GM20000 (cell line): ENCODE measurements around the gene ZBTB21.

ENCODE experiments used
- DNase-seq: peaks from one replicate; pipeline ENCODE4 v3.0.0; 2012; ENCODE audit warnings: low spot score
- CTCF ChIP-seq: IDR thresholded peaks from 2 replicates; pipeline ENCODE4 v1.5.1; 2012; ENCODE audit warnings: mild to moderate bottlenecking, control low read depth; ENCODE audit errors: extremely low read depth, missing control alignments

The ZBTB21 gene

DNA sequence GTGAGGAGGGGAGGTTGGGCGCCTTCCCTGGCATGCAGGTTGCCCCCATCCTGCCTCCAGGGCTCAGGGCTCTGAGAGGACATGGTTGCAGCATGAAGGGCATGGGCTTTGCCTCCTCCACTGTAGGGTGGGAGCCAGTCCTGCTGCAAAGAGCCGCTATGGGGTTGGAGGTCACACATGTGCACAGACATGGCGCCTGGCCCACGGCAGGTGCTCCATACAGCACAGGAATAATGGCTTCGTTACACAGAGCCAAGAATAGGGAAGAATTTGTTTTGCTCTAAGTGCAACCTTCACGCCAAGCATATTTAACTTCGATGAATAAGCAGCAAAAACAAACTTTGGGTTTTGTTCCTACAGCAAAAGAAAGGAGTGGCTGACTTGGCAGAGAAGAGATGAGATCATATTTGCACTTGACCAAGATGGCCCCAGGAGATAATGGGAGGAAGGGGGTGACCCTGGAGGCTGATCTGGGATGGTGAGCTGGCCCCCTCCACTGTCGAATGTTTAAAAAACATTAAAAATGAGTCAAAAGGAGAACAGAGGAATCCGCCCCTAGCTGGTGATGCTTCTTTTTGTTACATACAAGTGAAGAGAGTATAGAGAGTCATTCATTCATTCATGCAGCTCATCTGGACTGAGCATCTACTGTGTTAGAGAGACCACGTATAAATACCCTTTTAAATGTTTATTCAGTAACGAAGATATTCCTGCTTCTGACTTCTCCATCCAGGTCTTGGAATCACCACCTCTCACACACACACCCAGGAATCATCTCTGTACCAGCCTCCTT is 43.9 kb downstream of the ZBTB21 start:
- TF ChIP-seq CTCF: no peak
- DNase-seq: no peak

- TF ChIP-seq CTCF: no peak
- no peak for DNase-seq
Observed at GRCh38 chr21:41965461-41966013, 44.6 kb downstream of the ZBTB21 start.

DNA sequence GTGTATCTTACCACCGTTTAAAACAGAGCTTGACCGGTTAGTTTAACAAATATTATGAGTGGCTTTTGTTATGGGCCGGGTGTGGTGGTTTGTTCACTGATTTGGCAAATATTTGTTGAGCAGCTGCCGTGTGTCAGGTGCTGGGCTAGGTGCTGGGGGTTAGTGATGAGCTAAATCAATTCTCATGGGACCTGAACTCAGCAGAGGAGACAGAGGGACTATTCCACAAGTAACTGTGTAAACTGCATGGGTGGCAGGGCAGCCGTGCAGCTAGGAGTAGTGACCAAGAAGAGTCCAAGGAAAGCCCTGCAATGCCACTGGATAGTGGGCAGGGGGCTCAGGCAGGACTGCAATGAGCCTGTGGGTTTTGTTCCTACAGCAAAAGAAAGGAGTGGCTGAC is 45.1 kb downstream of the ZBTB21 start:
- no peak for TF ChIP-seq CTCF
- no peak for DNase-seq

GRCh38 chr21:41964171-41964570 is 46.0 kb downstream of the ZBTB21 start:
- no peak for DNase-seq
- no peak for TF ChIP-seq CTCF

DNA sequence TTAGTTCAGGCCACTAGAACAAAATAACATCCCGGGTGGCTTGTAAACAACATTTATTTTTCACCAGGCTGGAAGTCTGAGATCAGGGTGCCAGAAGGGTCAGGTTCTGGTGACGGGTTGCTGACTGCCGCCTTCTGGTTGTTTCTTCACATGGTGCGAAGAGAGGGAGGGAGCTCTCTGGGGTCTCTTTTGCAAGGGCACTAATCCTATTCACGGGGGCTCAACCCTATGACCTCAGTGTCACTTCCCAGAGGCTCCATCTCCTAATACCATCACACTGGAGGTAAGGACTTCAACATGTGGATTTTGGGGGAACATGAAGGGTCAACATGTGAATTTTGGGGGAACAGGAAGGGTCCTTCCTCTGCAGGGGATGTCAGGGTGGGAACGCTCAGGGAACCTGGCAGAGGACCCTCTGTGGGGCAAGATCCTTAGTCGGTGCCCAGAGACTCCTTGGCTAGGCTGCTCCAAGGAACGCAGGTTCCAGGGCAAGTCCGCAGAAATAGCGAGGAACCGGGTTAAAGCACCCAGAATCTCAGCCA is 47.7 kb downstream of the ZBTB21 start:
- DNase-seq: no peak
- no peak for TF ChIP-seq CTCF

DNA sequence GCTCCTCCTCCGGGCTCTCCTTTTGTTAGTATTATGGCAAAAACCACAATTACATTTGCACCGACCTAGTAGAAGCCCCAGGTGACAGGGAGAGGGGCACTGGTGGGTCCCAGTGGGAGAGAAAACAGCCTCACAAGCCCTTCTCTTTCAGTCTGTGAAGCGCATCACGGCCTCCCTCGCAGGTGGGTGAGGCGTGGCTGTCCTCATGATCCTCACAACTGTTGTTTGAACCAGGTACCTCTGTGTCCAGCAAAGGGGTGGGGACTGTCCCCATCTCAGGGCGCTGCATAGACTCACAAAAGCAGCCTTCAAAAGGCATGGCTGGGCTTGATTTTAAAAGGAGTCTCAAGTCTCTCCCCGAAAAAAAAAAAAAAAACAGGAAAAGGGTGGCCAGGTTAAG is 48.4 kb downstream of the ZBTB21 start:
- DNase-seq: no peak
- no peak for TF ChIP-seq CTCF

DNA sequence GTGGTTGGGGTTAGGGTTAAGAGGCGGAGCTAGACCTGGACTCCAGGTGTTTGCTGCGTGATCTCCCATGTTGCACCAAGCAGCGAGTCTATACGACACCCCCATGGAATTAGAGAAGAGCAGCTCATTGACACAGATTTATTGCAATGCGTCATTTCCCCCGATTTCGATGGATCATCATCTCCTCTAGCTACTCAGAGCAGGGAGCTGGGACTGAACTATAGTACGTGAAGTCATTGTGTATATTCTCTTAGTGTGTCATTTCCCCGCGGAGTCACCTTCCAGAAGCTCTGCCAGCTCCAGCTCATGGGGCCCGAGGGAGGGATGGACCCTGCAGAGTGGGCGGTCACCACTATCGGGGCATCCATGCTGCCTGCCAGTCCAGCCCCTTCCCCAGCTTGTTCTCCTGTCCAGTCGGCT is 48.9 kb downstream of the ZBTB21 start:
- no peak for DNase-seq
- no peak for TF ChIP-seq CTCF
